Kidney (tissue), 14 donors: ENCODE measurements around the gene RNASE4. TPM values are rescaled to one million over a fixed set of nuclear protein-coding genes. Genes with fewer than 3 reads are reported as not detected.
A peak's percentile ranks its signal among the peaks of the same experiment; 100 is the strongest.
"Not testable (repeated sequence)": the region's sequence is repeated elsewhere in the genome, so short reads cannot be mapped to it uniquely, and the experiment has no call there.

Source experiments
- DNase-seq, 5 donors: peaks; one replicate each; pipeline ENCODE4 v3.0.0-alpha.2; 2013 to 2020
- FAIRE-seq: peaks from 2 replicates; lab custom pipeline; 2012; peaks lifted over from hg19 to GRCh38; lab: Jason Lieb, UNC
- H3K27ac ChIP-seq, 2 donors: one replicate each; pipeline ENCODE4 v1.7.0; 2013; ENCODE audit warnings: low read depth in 2 of 2, low read length in 2 of 2, inconsistent platforms in 1 of 2
- H3K27me3 ChIP-seq: one replicate; pipeline ENCODE4 v1.7.1; 2013; ENCODE audit warnings: low read length, inconsistent platforms; ENCODE audit not compliant: control insufficient read depth, insufficient read depth
- H3K36me3 ChIP-seq, 3 donors: one replicate each; pipeline versions ENCODE4 v1.7.0 to v1.7.1; 2013; ENCODE audit warnings: low read length in 3 of 3, control low read depth in 1 of 3, inconsistent platforms in 1 of 3; ENCODE audit not compliant: insufficient read depth in 3 of 3, control insufficient read depth in 2 of 3
- H3K4me1 ChIP-seq, 3 donors: one replicate each; pipeline versions ENCODE4 v1.7.0 to v1.7.1; 2013; ENCODE audit warnings: low read length in 3 of 3, inconsistent platforms in 1 of 3, low read depth in 1 of 3; ENCODE audit not compliant: control insufficient read depth in 2 of 3, insufficient read depth in 2 of 3
- H3K4me3 ChIP-seq, 3 donors: one replicate each; pipeline versions ENCODE4 v1.7.0 to v1.8.1; 2013; ENCODE audit warnings: low read length in 3 of 3, control low read depth in 1 of 3, inconsistent platforms in 1 of 3
- H3K9ac ChIP-seq, 3 donors: one replicate each; pipeline versions ENCODE4 v1.7.0 to v1.7.1; 2013; ENCODE audit warnings: low read length in 3 of 3, control low read depth in 1 of 3, inconsistent platforms in 1 of 3
- H3K9me3 ChIP-seq, 3 donors: one replicate each; pipeline versions ENCODE4 v1.7.0 to v1.7.1; 2013; ENCODE audit warnings: low read length in 3 of 3, control low read depth in 1 of 3, inconsistent platforms in 1 of 3; ENCODE audit not compliant: control insufficient read depth in 2 of 3, insufficient read depth in 1 of 3
- CTCF ChIP-seq: IDR thresholded peaks from 3 replicates; pipeline ENCODE4 v1.5.1; 2012; ENCODE audit warnings: mild to moderate bottlenecking, moderate library complexity, borderline replicate concordance; ENCODE audit not compliant: insufficient read depth; ENCODE audit errors: extremely low read depth
- intact Hi-C: fragments of 100-400 bp; cut with DNase I; formaldehyde crosslinking; loops from one replicate; pipeline ENCODE4 v1.11.1; 2022
- polyA plus RNA-seq: library from polyadenylated mRNA; stranded (reverse); fragments of 350-450 nt; fragmentation: Illumina TruSeq; extraction: RNeasy Lipid Tissue Mini Kit (QIAGEN cat#74804); gene quantifications from one replicate; pipeline ENCODE4 v1.2.3, GENCODE V29; 2014; ENCODE audit warnings: low read depth, low replicate concordance; ENCODE audit not compliant: insufficient read depth
- total RNA-seq: library from RNA; stranded (reverse); fragmentation: NEBNext Ultra II Directional; extraction: Animal tissue kit (Norgen Biotek cat#: 25700); gene quantifications from one replicate; pipeline ENCODE4 v1.2.1, GENCODE V29; 2021
- donor health status: control.
- donor health status: control.
- donor health status: control.
- donor health status: control.
- donor health status: control.
- donor health status: DM: yes; HTN: yes; CAD: no.
- donor health status: Normal renal cell carcinoma (clear cell type).

The RNASE4 gene
- total and polyA plus RNA-seq, 2 donors from 2014 or later: 22.8 to 40.4 TPM

- TF ChIP-seq CTCF: peak; percentile 58
- H3K9ac ChIP-seq: no peak overlapping the region
- intact Hi-C loops: no loop called here
- H3K9me3 ChIP-seq: no peaks in the 10 kb centered on the region
- FAIRE-seq (no peak), DNase-seq (peak; percentile 59 to 79 (median 61))
- H3K4me3 ChIP-seq: peak overlapping the region in 2 of 3 donors; percentile 32 to 33
- no peaks in the 10 kb centered on the region for H3K4me1 ChIP-seq
- no peaks in the 10 kb centered on the region for H3K36me3 ChIP-seq
- peaks cover 23% of the 10 kb centered on the region for H3K27me3 ChIP-seq
- H3K27ac ChIP-seq: no peak overlapping the region
These were observed 21.2 kb upstream of the RNASE4 start for GRCh38 chr14:20662968-20663732.

- H3K27ac ChIP-seq, H3K9ac ChIP-seq, H3K4me3 ChIP-seq, FAIRE-seq, intact Hi-C loops, H3K4me1 ChIP-seq, DNase-seq, H3K36me3 ChIP-seq, H3K9me3 ChIP-seq: not testable (repeated sequence)
- H3K27me3 ChIP-seq: peaks cover 20% of the 10 kb centered on the region
These were observed 17.9 kb upstream of the RNASE4 start for GRCh38 chr14:20666400-20666961.

GRCh38 chr14:20667957-20668356 is 16.4 kb upstream of the RNASE4 start:
- H3K27me3 ChIP-seq: peaks cover 10% of the 10 kb centered on the region
- H3K4me3 ChIP-seq: no peak overlapping the region
- H3K36me3 ChIP-seq: no peaks in the 10 kb centered on the region
- no peak overlapping the region for H3K9ac ChIP-seq
- H3K27ac ChIP-seq: no peak overlapping the region
- no peak for FAIRE-seq
- intact Hi-C loops: no loop called here
- DNase-seq: no peak
- H3K9me3 ChIP-seq: no peaks in the 10 kb centered on the region
- TF ChIP-seq CTCF: no peak
- H3K4me1 ChIP-seq: no peaks in the 10 kb centered on the region

GRCh38 chr14:20668969-20669368 is 15.4 kb upstream of the RNASE4 start:
- intact Hi-C loops: no loop called here
- FAIRE-seq (no peak), DNase-seq (no peak)
- no peak for TF ChIP-seq CTCF
- Histone ChIP-seq H3K27me3 (peaks cover under 1% of the 10 kb centered on the region), H3K4me1 (no peaks in the 10 kb centered on the region), H3K4me3 (no peak overlapping the region), H3K9me3 (no peaks in the 10 kb centered on the region), H3K9ac (no peak overlapping the region), H3K27ac (no peak overlapping the region), H3K36me3 (no peaks in the 10 kb centered on the region)
